ENCODE data around the gene CTNNA2.

Gene CTNNA2

DNA sequence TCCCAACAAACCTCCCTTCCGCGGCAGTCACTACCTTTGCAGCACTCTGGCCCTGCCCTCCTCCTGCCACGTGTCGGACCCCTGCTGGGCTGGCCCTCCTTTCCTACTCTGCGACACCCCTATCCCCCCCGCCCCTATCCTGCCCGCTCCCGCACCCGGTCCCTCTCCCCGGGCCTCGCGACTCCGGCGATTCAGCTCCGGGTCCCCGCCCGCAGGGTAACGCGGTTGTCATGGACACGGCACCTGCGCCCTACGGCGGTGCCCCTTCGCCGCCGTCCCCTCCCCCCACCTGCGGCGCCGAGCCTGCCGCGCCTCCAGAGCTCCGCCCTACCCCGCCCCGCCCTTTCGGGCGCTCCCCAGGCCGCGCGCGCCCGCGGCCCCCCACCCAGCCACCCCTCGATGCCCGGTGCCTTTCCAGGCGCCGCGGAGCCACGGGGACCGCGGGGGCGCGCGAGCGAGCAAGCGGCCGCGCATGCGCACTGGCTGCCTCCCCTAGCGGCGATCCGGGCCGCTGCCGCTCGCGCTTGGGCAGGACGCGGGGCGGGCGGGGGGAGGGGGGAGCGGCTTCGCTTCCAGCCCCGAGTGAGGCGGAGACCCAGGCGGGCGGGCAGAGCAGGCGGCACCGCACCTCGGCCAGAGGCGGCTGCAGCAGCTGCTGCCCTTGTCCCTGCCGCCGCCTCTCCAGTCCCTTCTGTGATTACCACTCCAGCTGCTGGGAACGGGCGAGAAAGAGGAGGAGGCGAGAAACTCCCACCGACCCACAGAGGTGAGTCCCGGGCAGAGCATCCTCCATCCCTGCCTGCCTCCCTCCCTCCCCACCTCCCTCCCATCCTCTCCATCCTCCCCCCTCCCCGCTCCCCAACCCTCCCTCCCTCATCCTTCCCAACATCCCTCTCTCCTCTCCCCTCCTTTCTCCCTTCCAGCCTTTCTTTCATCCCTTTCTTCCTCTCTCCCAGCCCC is at the start of gene CTNNA2:
Gene CTNNA2 (plus strand): TSS at position 610 of the 960 bp plus-strand sequence.
- no peaks in the 10 kb centered on the region for H3K27me3 ChIP-seq (ENCODE audit: low read depth, low read length)

DNA sequence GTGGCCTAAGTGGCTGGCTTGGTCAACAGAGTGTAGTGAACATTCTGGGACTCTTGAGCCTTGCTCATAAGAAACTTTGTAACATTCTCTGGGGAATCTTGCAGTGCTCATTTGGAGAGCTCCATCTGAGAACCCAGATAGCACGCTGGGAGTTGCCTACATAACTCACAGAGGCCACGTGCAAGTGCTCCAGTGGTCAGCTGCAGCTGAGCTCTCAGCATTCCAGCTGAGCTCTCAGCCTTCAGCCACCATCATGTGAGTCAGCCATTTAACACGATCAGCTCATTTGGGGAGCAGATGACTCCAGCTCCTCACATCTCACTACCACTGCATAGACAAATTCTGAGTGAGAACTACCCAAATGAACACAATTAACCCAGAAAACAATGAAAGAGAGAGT is 25.5 kb upstream of the CTNNA2 start:
- TF ChIP-seq, protein P1, sequence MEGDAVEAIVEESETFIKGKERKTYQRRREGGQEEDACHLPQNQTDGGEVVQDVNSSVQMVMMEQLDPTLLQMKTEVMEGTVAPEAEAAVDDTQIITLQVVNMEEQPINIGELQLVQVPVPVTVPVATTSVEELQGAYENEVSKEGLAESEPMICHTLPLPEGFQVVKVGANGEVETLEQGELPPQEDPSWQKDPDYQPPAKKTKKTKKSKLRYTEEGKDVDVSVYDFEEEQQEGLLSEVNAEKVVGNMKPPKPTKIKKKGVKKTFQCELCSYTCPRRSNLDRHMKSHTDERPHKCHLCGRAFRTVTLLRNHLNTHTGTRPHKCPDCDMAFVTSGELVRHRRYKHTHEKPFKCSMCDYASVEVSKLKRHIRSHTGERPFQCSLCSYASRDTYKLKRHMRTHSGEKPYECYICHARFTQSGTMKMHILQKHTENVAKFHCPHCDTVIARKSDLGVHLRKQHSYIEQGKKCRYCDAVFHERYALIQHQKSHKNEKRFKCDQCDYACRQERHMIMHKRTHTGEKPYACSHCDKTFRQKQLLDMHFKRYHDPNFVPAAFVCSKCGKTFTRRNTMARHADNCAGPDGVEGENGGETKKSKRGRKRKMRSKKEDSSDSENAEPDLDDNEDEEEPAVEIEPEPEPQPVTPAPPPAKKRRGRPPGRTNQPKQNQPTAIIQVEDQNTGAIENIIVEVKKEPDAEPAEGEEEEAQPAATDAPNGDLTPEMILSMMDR (IDR thresholded peaks at IDR 0.05; ENCODE audit: low read depth, low read length) = no peak
- TF ChIP-seq EZH2phosphoT487 (IDR thresholded peaks at IDR 0.05; ENCODE audit: low read depth) = no peak
- Histone ChIP-seq H3K9me3 (ENCODE audit: insufficient read depth, low read length) (no peaks in the 10 kb centered on the region), H3K27me3 (ENCODE audit: low read depth, low read length) (no peaks in the 10 kb centered on the region), H3K79me2 (ENCODE audit: low read length) (no peaks in the 10 kb centered on the region), H3K36me3 (replicated peaks; ENCODE audit: low read depth, low read length) (no peaks in the 10 kb centered on the region), H3K4me1 (ENCODE audit: low read length) (no peaks in the 10 kb centered on the region), H3K9ac (ENCODE audit: low read length) (no peak overlapping the region), H3K27ac (ENCODE audit: low read length) (no peak overlapping the region), H2AFZ (ENCODE audit: low read depth, low read length) (no peak overlapping the region), H3K4me2 (ENCODE audit: low read length) (no peak overlapping the region), H3K4me3 (ENCODE audit: low read length) (no peak overlapping the region), H4K20me1 (ENCODE audit: insufficient read depth, low read length) (no peaks in the 10 kb centered on the region)

More for the DNA sequence above, at the start of gene CTNNA2:
- Histone ChIP-seq H2AFZ (ENCODE audit: low read depth, low read length) (no peak within 1 kb of the TSS), H3K79me2 (ENCODE audit: low read length) (no peaks in the 10 kb centered on the region), H3K27ac (ENCODE audit: low read length) (no peak within 1 kb of the TSS), H3K9me3 (ENCODE audit: insufficient read depth, low read length) (no peaks in the 10 kb centered on the region), H3K36me3 (replicated peaks; ENCODE audit: low read depth, low read length) (no peaks in the 10 kb centered on the region), H3K4me1 (ENCODE audit: low read length) (no peaks in the 10 kb centered on the region), H3K9ac (ENCODE audit: low read length) (no peak within 1 kb of the TSS), H3K4me3 (ENCODE audit: low read length) (no peak within 1 kb of the TSS), H3K4me2 (ENCODE audit: low read length) (no peak within 1 kb of the TSS), H4K20me1 (ENCODE audit: insufficient read depth, low read length) (no peaks in the 10 kb centered on the region)
- TF ChIP-seq, protein P1 (IDR thresholded peaks at IDR 0.05; ENCODE audit: low read depth, low read length) = no peak

DNA sequence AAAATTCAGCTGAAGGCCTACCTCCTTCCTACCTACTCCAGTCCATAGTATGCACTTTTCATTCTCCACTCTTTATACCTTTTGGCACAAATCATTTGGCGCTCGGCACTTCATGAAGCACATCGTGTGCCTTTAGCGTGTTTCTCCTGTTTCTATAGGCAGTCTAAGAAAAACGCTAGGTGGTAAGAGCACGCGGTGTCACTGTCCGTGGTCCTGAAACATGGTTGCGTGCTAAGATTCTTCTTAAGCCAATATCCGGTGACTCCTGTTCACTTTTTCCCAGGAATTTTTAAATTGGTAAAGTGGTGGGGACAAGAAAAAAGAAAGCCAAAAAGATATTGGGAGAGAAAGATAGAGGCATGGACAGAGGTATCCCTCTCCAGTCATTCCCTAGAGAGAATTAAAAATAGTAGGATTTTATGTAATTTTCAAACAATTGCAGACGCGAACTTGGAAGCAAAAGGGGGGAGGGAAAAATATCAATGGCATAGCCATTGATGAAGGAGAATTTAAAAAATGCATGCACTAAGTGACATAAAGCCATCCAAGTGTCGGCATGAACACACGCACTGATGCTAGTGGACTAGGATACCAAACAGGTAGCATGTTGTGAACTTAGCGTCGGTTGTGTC is 1.4 kb upstream of the CTNNA2 start:
- H3K4me1 ChIP-seq (ENCODE audit: low read length) = no peaks in the 10 kb centered on the region
- no peaks in the 10 kb centered on the region for H3K27me3 ChIP-seq (ENCODE audit: low read depth, low read length)
- H3K79me2 ChIP-seq (ENCODE audit: low read length) = no peaks in the 10 kb centered on the region
- H3K9me3 ChIP-seq (ENCODE audit: insufficient read depth, low read length) = no peaks in the 10 kb centered on the region
- H3K27ac ChIP-seq (ENCODE audit: low read length) = no peak overlapping the region
- H3K4me3 ChIP-seq (ENCODE audit: low read length) = no peak overlapping the region
- no peak for TF ChIP-seq EZH2phosphoT487 (IDR thresholded peaks at IDR 0.05; ENCODE audit: low read depth)
- TF ChIP-seq, protein P1 (IDR thresholded peaks at IDR 0.05; ENCODE audit: low read depth, low read length) = no peak
- no peaks in the 10 kb centered on the region for H3K36me3 ChIP-seq (replicated peaks; ENCODE audit: low read depth, low read length)
- H2AFZ ChIP-seq (ENCODE audit: low read depth, low read length) = no peak overlapping the region
- H3K9ac ChIP-seq (ENCODE audit: low read length) = no peak overlapping the region
- H3K4me2 ChIP-seq (ENCODE audit: low read length) = no peak overlapping the region
- no peaks in the 10 kb centered on the region for H4K20me1 ChIP-seq (ENCODE audit: insufficient read depth, low read length)

DNA sequence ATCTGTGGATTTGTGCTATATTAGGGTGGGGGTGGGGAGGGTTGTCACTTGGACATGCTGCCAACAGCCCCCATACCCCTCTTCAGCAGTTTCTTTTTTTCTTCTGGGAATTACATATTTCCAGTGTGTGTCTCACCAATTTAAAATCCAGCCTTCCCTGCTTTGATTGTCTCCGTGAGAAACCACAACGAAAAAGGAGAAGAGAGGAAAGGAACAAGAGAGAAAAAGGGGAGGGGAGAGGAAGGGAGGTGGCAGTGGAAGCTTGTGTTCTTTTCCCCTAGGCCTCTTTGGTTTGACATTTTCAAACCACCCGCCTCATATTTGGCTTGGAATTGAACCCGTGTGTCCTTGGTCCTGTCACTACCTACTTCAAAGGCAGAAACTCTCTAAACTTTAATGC is 860 bp downstream of the CTNNA2 start:
- Histone ChIP-seq H3K9me3 (ENCODE audit: insufficient read depth, low read length) (no peaks in the 10 kb centered on the region), H3K36me3 (replicated peaks; ENCODE audit: low read depth, low read length) (no peaks in the 10 kb centered on the region), H3K9ac (ENCODE audit: low read length) (no peak overlapping the region), H3K27ac (ENCODE audit: low read length) (no peak overlapping the region), H3K4me2 (ENCODE audit: low read length) (no peak overlapping the region), H3K4me3 (ENCODE audit: low read length) (no peak overlapping the region), H4K20me1 (ENCODE audit: insufficient read depth, low read length) (no peaks in the 10 kb centered on the region), H3K27me3 (ENCODE audit: low read depth, low read length) (no peaks in the 10 kb centered on the region), H3K4me1 (ENCODE audit: low read length) (no peaks in the 10 kb centered on the region), H2AFZ (ENCODE audit: low read depth, low read length) (no peak overlapping the region), H3K79me2 (ENCODE audit: low read length) (no peaks in the 10 kb centered on the region)
- TF ChIP-seq EZH2phosphoT487 (IDR thresholded peaks at IDR 0.05; ENCODE audit: low read depth) = no peak
- TF ChIP-seq, protein P1 (IDR thresholded peaks at IDR 0.05; ENCODE audit: low read depth, low read length) = no peak

All from OCI-LY3 (cell line).